Measurements from ENCODE around the gene YWHAQ.

Gene YWHAQ

DNA sequence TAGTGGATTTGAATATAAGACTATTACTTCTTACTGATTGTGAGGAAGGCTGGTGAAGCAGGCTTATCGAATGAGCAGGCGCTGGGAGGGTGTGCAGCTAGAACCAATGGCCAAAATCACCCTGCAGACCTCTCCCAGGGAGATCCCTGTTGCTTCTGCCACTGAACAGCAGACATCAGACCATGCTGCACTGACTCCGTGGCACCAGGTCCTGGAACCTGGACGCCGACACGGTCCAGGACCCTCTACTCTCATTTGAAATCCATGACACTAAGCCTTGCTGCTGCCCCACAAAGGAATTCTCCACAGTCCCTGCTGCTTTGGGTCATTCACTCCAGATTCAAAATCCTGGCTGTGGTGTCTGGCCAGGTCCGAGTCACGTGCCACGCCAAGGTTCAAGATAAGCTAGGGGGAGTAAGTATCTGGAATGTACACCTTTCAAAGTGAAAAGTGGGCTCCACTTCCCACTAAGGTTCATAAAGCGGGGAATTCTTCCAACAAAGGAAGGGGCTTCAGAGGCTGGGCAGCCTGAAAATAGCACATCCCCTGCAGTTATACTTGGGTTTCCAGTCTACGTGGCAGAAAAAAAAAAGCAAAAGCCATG is 9.0 kb upstream of the YWHAQ start:
- TF ChIP-seq ZC3H10 (CRISPR knock-in tag; IDR thresholded peaks at IDR 0.05) (no peak), OSR1 (CRISPR knock-in tag; IDR thresholded peaks at IDR 0.05) (no peak), ZFP30 (CRISPR knock-in tag; IDR thresholded peaks at IDR 0.05) (no peak), ZNF565 (CRISPR knock-in tag; conservative IDR thresholded peaks at IDR 0.05; ENCODE audit: low read depth) (no peak), ISL1 (CRISPR knock-in tag; IDR thresholded peaks at IDR 0.05) (no peak)
- TF ChIP-seq, protein P1, sequence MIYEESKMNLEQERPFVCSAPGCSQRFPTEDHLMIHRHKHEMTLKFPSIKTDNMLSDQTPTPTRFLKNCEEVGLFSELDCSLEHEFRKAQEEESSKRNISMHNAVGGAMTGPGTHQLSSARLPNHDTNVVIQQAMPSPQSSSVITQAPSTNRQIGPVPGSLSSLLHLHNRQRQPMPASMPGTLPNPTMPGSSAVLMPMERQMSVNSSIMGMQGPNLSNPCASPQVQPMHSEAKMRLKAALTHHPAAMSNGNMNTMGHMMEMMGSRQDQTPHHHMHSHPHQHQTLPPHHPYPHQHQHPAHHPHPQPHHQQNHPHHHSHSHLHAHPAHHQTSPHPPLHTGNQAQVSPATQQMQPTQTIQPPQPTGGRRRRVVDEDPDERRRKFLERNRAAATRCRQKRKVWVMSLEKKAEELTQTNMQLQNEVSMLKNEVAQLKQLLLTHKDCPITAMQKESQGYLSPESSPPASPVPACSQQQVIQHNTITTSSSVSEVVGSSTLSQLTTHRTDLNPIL (CRISPR knock-in tag; IDR thresholded peaks at IDR 0.05; ENCODE audit: low read depth): no peak
- no peak for ATAC-seq

DNA sequence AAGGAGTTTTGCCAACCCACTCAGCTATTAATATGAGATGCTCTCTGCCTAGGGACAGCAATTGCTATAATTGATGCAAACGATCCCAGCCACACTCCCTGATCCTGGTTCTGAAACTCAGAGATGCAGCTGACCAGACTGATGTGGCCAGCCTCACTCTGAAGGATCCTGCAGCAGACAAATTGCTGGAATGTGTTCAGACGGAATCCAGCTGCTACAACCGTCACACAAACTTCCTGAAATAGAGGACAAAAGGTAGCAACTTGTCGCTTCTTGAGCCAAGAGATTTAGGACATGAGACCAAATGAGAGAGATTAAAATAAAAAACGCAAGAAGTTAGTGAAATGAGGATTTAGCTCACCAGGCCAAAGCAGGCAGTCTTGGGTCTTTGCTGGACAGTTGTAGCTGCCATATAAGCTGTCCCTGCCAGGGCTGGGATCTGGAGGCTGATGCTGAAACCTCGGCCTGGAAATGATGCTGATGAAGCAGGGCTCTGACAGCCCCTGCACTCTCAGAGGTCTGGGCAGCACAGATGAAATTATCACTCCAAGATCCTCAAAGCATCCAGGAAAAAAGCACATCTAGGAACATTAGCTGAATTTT is 8.3 kb upstream of the YWHAQ start:
- ATAC-seq: peak; percentile 22
- no peak for TF ChIP-seq ISL1 (CRISPR knock-in tag; IDR thresholded peaks at IDR 0.05)
- TF ChIP-seq, protein P2, sequence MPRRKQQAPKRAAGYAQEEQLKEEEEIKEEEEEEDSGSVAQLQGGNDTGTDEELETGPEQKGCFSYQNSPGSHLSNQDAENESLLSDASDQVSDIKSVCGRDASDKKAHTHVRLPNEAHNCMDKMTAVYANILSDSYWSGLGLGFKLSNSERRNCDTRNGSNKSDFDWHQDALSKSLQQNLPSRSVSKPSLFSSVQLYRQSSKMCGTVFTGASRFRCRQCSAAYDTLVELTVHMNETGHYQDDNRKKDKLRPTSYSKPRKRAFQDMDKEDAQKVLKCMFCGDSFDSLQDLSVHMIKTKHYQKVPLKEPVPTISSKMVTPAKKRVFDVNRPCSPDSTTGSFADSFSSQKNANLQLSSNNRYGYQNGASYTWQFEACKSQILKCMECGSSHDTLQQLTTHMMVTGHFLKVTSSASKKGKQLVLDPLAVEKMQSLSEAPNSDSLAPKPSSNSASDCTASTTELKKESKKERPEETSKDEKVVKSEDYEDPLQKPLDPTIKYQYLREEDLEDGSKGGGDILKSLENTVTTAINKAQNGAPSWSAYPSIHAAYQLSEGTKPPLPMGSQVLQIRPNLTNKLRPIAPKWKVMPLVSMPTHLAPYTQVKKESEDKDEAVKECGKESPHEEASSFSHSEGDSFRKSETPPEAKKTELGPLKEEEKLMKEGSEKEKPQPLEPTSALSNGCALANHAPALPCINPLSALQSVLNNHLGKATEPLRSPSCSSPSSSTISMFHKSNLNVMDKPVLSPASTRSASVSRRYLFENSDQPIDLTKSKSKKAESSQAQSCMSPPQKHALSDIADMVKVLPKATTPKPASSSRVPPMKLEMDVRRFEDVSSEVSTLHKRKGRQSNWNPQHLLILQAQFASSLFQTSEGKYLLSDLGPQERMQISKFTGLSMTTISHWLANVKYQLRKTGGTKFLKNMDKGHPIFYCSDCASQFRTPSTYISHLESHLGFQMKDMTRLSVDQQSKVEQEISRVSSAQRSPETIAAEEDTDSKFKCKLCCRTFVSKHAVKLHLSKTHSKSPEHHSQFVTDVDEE (CRISPR knock-in tag; IDR thresholded peaks at IDR 0.05): no peak
- TF ChIP-seq ZNF8 (CRISPR knock-in tag; IDR thresholded peaks at IDR 0.05): no peak
- TF ChIP-seq SNAI2 (CRISPR knock-in tag; IDR thresholded peaks at IDR 0.05): no peak
- TF ChIP-seq, protein P3, sequence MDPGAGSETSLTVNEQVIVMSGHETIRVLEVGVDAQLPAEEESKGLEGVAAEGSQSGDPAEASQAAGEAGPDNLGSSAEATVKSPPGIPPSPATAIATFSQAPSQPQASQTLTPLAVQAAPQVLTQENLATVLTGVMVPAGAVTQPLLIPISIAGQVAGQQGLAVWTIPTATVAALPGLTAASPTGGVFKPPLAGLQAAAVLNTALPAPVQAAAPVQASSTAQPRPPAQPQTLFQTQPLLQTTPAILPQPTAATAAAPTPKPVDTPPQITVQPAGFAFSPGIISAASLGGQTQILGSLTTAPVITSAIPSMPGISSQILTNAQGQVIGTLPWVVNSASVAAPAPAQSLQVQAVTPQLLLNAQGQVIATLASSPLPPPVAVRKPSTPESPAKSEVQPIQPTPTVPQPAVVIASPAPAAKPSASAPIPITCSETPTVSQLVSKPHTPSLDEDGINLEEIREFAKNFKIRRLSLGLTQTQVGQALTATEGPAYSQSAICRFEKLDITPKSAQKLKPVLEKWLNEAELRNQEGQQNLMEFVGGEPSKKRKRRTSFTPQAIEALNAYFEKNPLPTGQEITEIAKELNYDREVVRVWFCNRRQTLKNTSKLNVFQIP (CRISPR knock-in tag; IDR thresholded peaks at IDR 0.05; ENCODE audit: borderline replicate concordance, low read depth): no peak
- TF ChIP-seq OSR1 (CRISPR knock-in tag; IDR thresholded peaks at IDR 0.05): no peak
- TF ChIP-seq, protein P4, sequence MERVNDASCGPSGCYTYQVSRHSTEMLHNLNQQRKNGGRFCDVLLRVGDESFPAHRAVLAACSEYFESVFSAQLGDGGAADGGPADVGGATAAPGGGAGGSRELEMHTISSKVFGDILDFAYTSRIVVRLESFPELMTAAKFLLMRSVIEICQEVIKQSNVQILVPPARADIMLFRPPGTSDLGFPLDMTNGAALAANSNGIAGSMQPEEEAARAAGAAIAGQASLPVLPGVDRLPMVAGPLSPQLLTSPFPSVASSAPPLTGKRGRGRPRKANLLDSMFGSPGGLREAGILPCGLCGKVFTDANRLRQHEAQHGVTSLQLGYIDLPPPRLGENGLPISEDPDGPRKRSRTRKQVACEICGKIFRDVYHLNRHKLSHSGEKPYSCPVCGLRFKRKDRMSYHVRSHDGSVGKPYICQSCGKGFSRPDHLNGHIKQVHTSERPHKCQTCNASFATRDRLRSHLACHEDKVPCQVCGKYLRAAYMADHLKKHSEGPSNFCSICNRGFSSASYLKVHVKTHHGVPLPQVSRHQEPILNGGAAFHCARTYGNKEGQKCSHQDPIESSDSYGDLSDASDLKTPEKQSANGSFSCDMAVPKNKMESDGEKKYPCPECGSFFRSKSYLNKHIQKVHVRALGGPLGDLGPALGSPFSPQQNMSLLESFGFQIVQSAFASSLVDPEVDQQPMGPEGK (CRISPR knock-in tag; IDR thresholded peaks at IDR 0.05; ENCODE audit: borderline replicate concordance): no peak
- no peak for TF ChIP-seq ZNF565 (CRISPR knock-in tag; conservative IDR thresholded peaks at IDR 0.05; ENCODE audit: low read depth)
- no peak for TF ChIP-seq GLIS3 (CRISPR knock-in tag; IDR thresholded peaks at IDR 0.05)
- TF ChIP-seq ZC3H10 (CRISPR knock-in tag; IDR thresholded peaks at IDR 0.05): no peak
- TF ChIP-seq RARB (CRISPR knock-in tag; IDR thresholded peaks at IDR 0.05): no peak
- TF ChIP-seq, protein P1 (CRISPR knock-in tag; IDR thresholded peaks at IDR 0.05; ENCODE audit: low read depth): no peak
- TF ChIP-seq ZFP3 (CRISPR knock-in tag; IDR thresholded peaks at IDR 0.05): no peak
- TF ChIP-seq PPARA (CRISPR knock-in tag; IDR thresholded peaks at IDR 0.05; ENCODE audit: borderline replicate concordance): no peak
- TF ChIP-seq ZFP30 (CRISPR knock-in tag; IDR thresholded peaks at IDR 0.05): no peak
- no peak for TF ChIP-seq ARNTL (CRISPR knock-in tag; IDR thresholded peaks at IDR 0.05; ENCODE audit: borderline replicate concordance, low read depth)

DNA sequence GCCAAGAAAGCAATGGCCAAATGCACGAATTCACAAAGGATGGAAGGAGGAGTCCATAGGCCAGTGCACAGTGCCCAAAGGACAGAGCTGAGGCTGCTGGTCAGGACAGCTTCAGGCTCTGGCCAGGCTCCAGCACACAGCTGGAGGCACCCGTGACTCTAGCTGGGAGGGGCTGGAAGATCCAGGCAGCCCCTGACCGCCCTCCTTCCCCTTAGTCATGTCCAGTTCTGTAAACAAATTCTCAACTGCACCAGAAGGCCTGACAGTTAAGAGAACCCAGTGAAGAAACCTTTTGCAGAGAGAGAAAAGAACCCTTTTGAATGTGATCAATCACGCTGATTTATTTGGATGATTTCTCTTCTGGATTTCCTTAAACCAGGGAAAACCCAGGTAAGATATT is 7.7 kb upstream of the YWHAQ start:
- TF ChIP-seq SNAI2 (CRISPR knock-in tag; IDR thresholded peaks at IDR 0.05) (no peak), ARNTL (CRISPR knock-in tag; IDR thresholded peaks at IDR 0.05; ENCODE audit: borderline replicate concordance, low read depth) (no peak), PPARA (CRISPR knock-in tag; IDR thresholded peaks at IDR 0.05; ENCODE audit: borderline replicate concordance) (no peak), ZFP30 (CRISPR knock-in tag; IDR thresholded peaks at IDR 0.05) (no peak), ZNF565 (CRISPR knock-in tag; conservative IDR thresholded peaks at IDR 0.05; ENCODE audit: low read depth) (no peak), ISL1 (CRISPR knock-in tag; IDR thresholded peaks at IDR 0.05) (no peak), ZFP3 (CRISPR knock-in tag; IDR thresholded peaks at IDR 0.05) (no peak)
- TF ChIP-seq, protein P5, sequence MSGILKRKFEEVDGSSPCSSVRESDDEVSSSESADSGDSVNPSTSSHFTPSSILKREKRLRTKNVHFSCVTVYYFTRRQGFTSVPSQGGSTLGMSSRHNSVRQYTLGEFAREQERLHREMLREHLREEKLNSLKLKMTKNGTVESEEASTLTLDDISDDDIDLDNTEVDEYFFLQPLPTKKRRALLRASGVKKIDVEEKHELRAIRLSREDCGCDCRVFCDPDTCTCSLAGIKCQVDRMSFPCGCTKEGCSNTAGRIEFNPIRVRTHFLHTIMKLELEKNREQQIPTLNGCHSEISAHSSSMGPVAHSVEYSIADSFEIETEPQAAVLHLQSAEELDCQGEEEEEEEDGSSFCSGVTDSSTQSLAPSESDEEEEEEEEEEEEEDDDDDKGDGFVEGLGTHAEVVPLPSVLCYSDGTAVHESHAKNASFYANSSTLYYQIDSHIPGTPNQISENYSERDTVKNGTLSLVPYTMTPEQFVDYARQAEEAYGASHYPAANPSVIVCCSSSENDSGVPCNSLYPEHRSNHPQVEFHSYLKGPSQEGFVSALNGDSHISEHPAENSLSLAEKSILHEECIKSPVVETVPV (CRISPR knock-in tag; IDR thresholded peaks at IDR 0.05): no peak
- TF ChIP-seq, protein P1 (CRISPR knock-in tag; IDR thresholded peaks at IDR 0.05; ENCODE audit: low read depth): no peak
- peak; percentile 75 for ATAC-seq

Data from SK-N-SH treated with all-trans-retinoic acid at 6 μM for 48 hours (cell line).